ENCODE results near the gene WDR19.

DNA sequence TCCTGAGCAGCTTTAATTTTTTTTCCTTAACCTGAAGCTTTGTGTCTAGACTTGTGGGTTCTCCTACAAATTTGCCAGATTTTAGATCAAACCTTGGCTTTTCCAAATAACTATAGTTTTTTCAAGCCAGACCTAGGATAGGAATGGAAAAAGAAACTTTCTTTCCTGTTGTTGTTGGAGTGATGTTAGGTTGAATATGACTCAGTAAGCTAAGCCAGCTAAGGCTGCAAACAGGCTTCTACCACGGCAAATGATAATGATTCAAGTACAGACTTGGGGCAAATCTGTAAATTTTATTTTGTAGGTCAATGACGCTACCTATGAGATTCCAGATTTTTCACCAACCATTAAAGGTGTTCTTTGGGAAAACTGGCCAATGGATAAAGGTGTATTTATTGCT lies 45.6 kb downstream of the WDR19 start:
- TF ChIP-seq, protein P1, sequence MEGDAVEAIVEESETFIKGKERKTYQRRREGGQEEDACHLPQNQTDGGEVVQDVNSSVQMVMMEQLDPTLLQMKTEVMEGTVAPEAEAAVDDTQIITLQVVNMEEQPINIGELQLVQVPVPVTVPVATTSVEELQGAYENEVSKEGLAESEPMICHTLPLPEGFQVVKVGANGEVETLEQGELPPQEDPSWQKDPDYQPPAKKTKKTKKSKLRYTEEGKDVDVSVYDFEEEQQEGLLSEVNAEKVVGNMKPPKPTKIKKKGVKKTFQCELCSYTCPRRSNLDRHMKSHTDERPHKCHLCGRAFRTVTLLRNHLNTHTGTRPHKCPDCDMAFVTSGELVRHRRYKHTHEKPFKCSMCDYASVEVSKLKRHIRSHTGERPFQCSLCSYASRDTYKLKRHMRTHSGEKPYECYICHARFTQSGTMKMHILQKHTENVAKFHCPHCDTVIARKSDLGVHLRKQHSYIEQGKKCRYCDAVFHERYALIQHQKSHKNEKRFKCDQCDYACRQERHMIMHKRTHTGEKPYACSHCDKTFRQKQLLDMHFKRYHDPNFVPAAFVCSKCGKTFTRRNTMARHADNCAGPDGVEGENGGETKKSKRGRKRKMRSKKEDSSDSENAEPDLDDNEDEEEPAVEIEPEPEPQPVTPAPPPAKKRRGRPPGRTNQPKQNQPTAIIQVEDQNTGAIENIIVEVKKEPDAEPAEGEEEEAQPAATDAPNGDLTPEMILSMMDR (IDR thresholded peaks at IDR 0.05): no peak
- TF ChIP-seq POLR2AphosphoS5 (IDR thresholded peaks at IDR 0.05; ENCODE audit: low read depth, low read length) (no peak), SIN3A (IDR thresholded peaks at IDR 0.05; ENCODE audit: borderline replicate concordance, low read depth, low read length) (no peak), PBX3 (IDR thresholded peaks at IDR 0.05) (no peak), REST (IDR thresholded peaks at IDR 0.05; ENCODE audit: low read depth, low read length) (no peak), TAF1 (IDR thresholded peaks at IDR 0.05; ENCODE audit: borderline replicate concordance, low read depth, low read length) (no peak), MAX (IDR thresholded peaks at IDR 0.05; ENCODE audit: low read depth) (no peak), CHD2 (IDR thresholded peaks at IDR 0.05; ENCODE audit: low read length, partially characterized antibody) (no peak), JUND (IDR thresholded peaks at IDR 0.05) (no peak), RAD21 (IDR thresholded peaks at IDR 0.05; ENCODE audit: low read length) (no peak)
